GM12878 (cell line): ENCODE measurements around the gene PRDM8. TPM values are rescaled to one million over a fixed set of nuclear protein-coding genes. Genes with fewer than 3 reads are reported as not detected.

Source experiments
- ATAC-seq: fragments of 200-7000 bp; cut with Tn5 transposase; 3 replicates; pipeline ENCODE4 v1.9.1; 2020; ENCODE audit warnings: mild to moderate bottlenecking, moderate library complexity
- BruUV-seq: library from RNA; stranded (reverse); fragments of 400-500 nt; replicated peaks from 2 replicates; lab custom pipeline; 2021; lab: Mats Ljungman, UMichigan
- CTCF ChIA-PET: fragments of 300-600 bp; sonication (Branson Sonifier 250); formaldehyde crosslinking; extraction: SDS; loops from one replicate; lab custom pipeline; 2021; ENCODE audit warnings: inconsistent platforms; lab: Yijun Ruan, JAX
- POLR2A ChIA-PET: fragments of 350-600 bp; formaldehyde crosslinking; extraction: SDS; loops from one replicate; lab custom pipeline; 2021; ENCODE audit warnings: inconsistent platforms; lab: Charles Lee
- RAD21 ChIA-PET: fragments of 300-600 bp; sonication (Branson Sonifier 250); formaldehyde crosslinking; loops from one replicate; lab custom pipeline; 2023; ENCODE audit warnings: antibody characterized with exemption; ENCODE audit not compliant: unreplicated experiment; lab: Charles Lee
- SMC1A ChIA-PET: fragments of 300-600 bp; sonication (Branson Sonifier 250); formaldehyde crosslinking; loops from one replicate; lab custom pipeline; 2023; ENCODE audit not compliant: unreplicated experiment, uncharacterized antibody; lab: Charles Lee
- DNase-seq: peaks from one replicate; pipeline ENCODE4 v3.0.0-alpha.2; 2011; ENCODE audit warnings: low read depth, low spot score
- FAIRE-seq: peaks from 3 replicates; lab custom pipeline; 2011; peaks lifted over from hg19 to GRCh38; lab: Jason Lieb, UNC
- H2AFZ ChIP-seq: 2 replicates; pipeline ENCODE4 v1.6.0; 2011; ENCODE audit warnings: low read depth, low read length, control low read depth; ENCODE audit not compliant: control insufficient read depth
- H3K27ac ChIP-seq: 2 replicates; pipeline ENCODE4 v1.5.1; 2011; ENCODE audit warnings: control low read depth; ENCODE audit not compliant: control insufficient read depth, insufficient read depth
- H3K27me3 ChIP-seq, 2 experiments: replicated peaks in 1 of 2; 2 replicates each; pipeline versions ENCODE4 v1.6.0 to v1.6.1; 2011; ENCODE audit warnings: low read length in 1 of 2; ENCODE audit not compliant: control insufficient read depth in 2 of 2, insufficient read depth in 2 of 2
- H3K36me3 ChIP-seq, 2 experiments: 2 replicates each; pipeline ENCODE4 v1.5.1; 2011; ENCODE audit warnings: low read length in 1 of 2; ENCODE audit not compliant: control insufficient read depth in 2 of 2, insufficient read depth in 2 of 2
- H3K4me1 ChIP-seq: 2 replicates; pipeline ENCODE4 v1.6.1; 2011; ENCODE audit warnings: mild to moderate bottlenecking, low read length, moderate library complexity, mixed read lengths; ENCODE audit not compliant: control insufficient read depth, insufficient read depth
- H3K4me2 ChIP-seq: 2 replicates; pipeline ENCODE4 v1.6.0; 2011; ENCODE audit warnings: control low read depth; ENCODE audit not compliant: control insufficient read depth, insufficient read depth
- H3K4me3 ChIP-seq: fragments of 200-600 bp; sonication (generic); 2 replicates; pipeline ENCODE4 v1.5.1; 2016
- H3K79me2 ChIP-seq: 2 replicates; pipeline ENCODE4 v1.6.0; 2011; ENCODE audit warnings: low read length; ENCODE audit not compliant: control insufficient read depth, insufficient read depth
- H3K9ac ChIP-seq: 2 replicates; pipeline ENCODE4 v1.8.0; 2011; ENCODE audit warnings: low read length, control low read depth, mixed read lengths; ENCODE audit not compliant: control insufficient read depth, insufficient read depth
- H3K9me3 ChIP-seq: replicated peaks from 3 replicates; pipeline ENCODE4 v1.5.1; 2011; ENCODE audit warnings: mild to moderate bottlenecking, low read length; ENCODE audit not compliant: control insufficient read depth, insufficient read depth
- H4K20me1 ChIP-seq: 2 replicates; pipeline ENCODE4 v1.6.0; 2011; ENCODE audit not compliant: control insufficient read depth, insufficient read depth
- ASH2L ChIP-seq: fragments of 300-600, 200-600 bp; sonication (generic); IDR thresholded peaks from 2 replicates; pipeline ENCODE4 v1.6.1; 2017; ENCODE audit warnings: low read depth, mild to moderate bottlenecking, borderline replicate concordance
- BCL11A ChIP-seq: IDR thresholded peaks from 2 replicates; pipeline ENCODE4 v1.6.1; 2011; ENCODE audit warnings: low read depth, low read length
- BMI1 ChIP-seq: fragments of 450-650 bp; IDR thresholded peaks from 2 replicates; pipeline ENCODE4 v1.6.1; 2016; ENCODE audit warnings: mild to moderate bottlenecking, moderate library complexity, borderline replicate concordance
- CEBPZ ChIP-seq: fragments of 150-350 bp; IDR thresholded peaks from 2 replicates; pipeline ENCODE4 v1.6.1; 2016; ENCODE audit warnings: low read depth, low read length
- CHD2 ChIP-seq: IDR thresholded peaks from 2 replicates; pipeline ENCODE4 v1.6.1; 2011; ENCODE audit warnings: low read depth, low read length, improper control_type of control experiment, borderline replicate concordance
- EED ChIP-seq: sonication (generic); IDR thresholded peaks from 2 replicates; pipeline ENCODE4 v1.6.1; 2016; ENCODE audit warnings: antibody characterized with exemption, low read depth
- GABPA ChIP-seq: IDR thresholded peaks from 2 replicates; pipeline ENCODE4 v1.6.1; 2014; ENCODE audit warnings: antibody characterized with exemption, low read depth, mild to moderate bottlenecking, inconsistent platforms
- IRF3 ChIP-seq: fragments of 450-650 bp; IDR thresholded peaks from 2 replicates; pipeline ENCODE4 v1.6.1; 2014; ENCODE audit warnings: mild to moderate bottlenecking
- MTA2 ChIP-seq: fragments of 450-650 bp; IDR thresholded peaks from 2 replicates; pipeline ENCODE4 v1.6.1; 2016; ENCODE audit warnings: low read depth, mild to moderate bottlenecking, moderate library complexity
- MTA3 ChIP-seq: IDR thresholded peaks from 2 replicates; pipeline ENCODE4 v1.6.1; 2012; ENCODE audit warnings: low read length, inconsistent platforms, borderline replicate concordance
- MYB ChIP-seq: fragments of 150-350 bp; IDR thresholded peaks from 2 replicates; pipeline ENCODE4 v1.6.1; 2014; ENCODE audit warnings: mild to moderate bottlenecking, low read depth, low read length, borderline replicate concordance
- MYC ChIP-seq: IDR thresholded peaks from 2 replicates; pipeline ENCODE4 v1.6.1; 2011; ENCODE audit warnings: mild to moderate bottlenecking, low read length, moderate library complexity, inconsistent platforms; ENCODE audit not compliant: insufficient read depth, insufficient replicate concordance, insufficient read length, severe bottlenecking
- PAX8 ChIP-seq: fragments of 450-650 bp; IDR thresholded peaks from 2 replicates; pipeline ENCODE4 v1.6.1; 2017; ENCODE audit warnings: mild to moderate bottlenecking, moderate library complexity
- PBX3 ChIP-seq: IDR thresholded peaks from 2 replicates; pipeline ENCODE4 v1.6.1; 2011; ENCODE audit warnings: mild to moderate bottlenecking, low read depth, low read length, moderate library complexity; ENCODE audit not compliant: insufficient replicate concordance
- PKNOX1 ChIP-seq: fragments of 450-650 bp; IDR thresholded peaks from 2 replicates; pipeline ENCODE4 v1.6.1; 2016; ENCODE audit warnings: mild to moderate bottlenecking
- TCF7 ChIP-seq: IDR thresholded peaks from 2 replicates; pipeline ENCODE4 v1.6.1; 2014; ENCODE audit warnings: antibody characterized with exemption, borderline replicate concordance
- ZSCAN29 ChIP-seq: fragments of 450-650 bp; IDR thresholded peaks from 2 replicates; pipeline ENCODE4 v1.6.1; 2017; ENCODE audit warnings: mild to moderate bottlenecking, moderate library complexity
- WGBS: methylation state at CpG from one replicate; pipeline ENCODE4 v1.1.6; 2016; ENCODE audit warnings: low lambda C conversion rate; ENCODE audit not compliant: insufficient replicate concordance, insufficient coverage; ENCODE audit errors: missing lambda C conversion rate; 5-methylcytosine and 5-hydroxymethylcytosine counted together
- in situ Hi-C: fragments of 300-500 bp; cut with MboI; formaldehyde crosslinking; loops from 9 replicates; pipeline ENCODE4 v1.14.3; 2018; ENCODE audit warnings: mixed read lengths
- intact Hi-C: fragments of 100-400 bp; cut with micrococcal nuclease; formaldehyde crosslinking; loops from one replicate; pipeline ENCODE4 v1.14.2; 2022; ENCODE audit not compliant: unreplicated experiment
- polyA plus RNA-seq, 11 experiments: library from polyadenylated mRNA; depleted of rRNA in 4 of 11; unstranded in 6 of 11; stranded (reverse) in 5 of 11; fragments of >200 nt; fragmentation: Nextera tagmentation in 4 of 11; fragmentation: Illumina TruSeq in 1 of 11; extraction: Ambion mirVana in 4 of 11; extraction: Trizol in 1 of 11; gene quantifications; 1 replicate in 1 of 11; 2 replicates in 10 of 11; pipeline versions ENCODE4 v1.2.1 to v1.2.3, GENCODE V29; 2011 to 2016; ENCODE audit warnings: inconsistent platforms in 2 of 11, missing spikeins in 2 of 11, low read depth in 1 of 11
- total RNA-seq, 4 experiments: library from RNA; depleted of rRNA in 3 of 4; stranded (reverse); fragments of >200 nt in 3 of 4; fragmentation: Illumina TruSeq in 1 of 4; extraction: Trizol in 1 of 4; gene quantifications; 2 replicates each; pipeline versions ENCODE4 v1.2.1 to v1.2.3, GENCODE V29; 2013 to 2021

PRDM8 gene
- total and polyA plus RNA-seq, 10 of the 15 experiments (the other 5 are each of a cell fraction or from before 2014, with no cell fraction given) = 0.09 to 1.6 (median 0.40) TPM

GRCh38 chr4:80208610-80209339, 11.5 kb downstream of the PRDM8 start:
- Histone ChIP-seq H3K4me1 (no peaks in the 10 kb centered on the region), H3K4me2 (no peak overlapping the region), H3K27ac (no peak overlapping the region), H3K36me3 (no peaks in the 10 kb centered on the region), H4K20me1 (no peaks in the 10 kb centered on the region), H3K27me3 (peaks cover 0 to 3% of the 10 kb centered on the region in 2 experiments; a peak in 2 of 4 replicates), H3K79me2 (no peaks in the 10 kb centered on the region), H3K4me3 (no peak overlapping the region), H3K9ac (no peak overlapping the region), H2AFZ (no peak overlapping the region), H3K9me3 (no peaks in the 10 kb centered on the region; the same call in 2 of the 3 replicates)
- ChIA-PET RAD21 (no interaction called here), CTCF (interaction anchor here (1.2 to 1.6 kb wide), 2 partner anchors 11 to 24 kb away, joined by 4 read pairs; no protein-coding TSS in a partner anchor), POLR2A (no interaction called here), SMC1A (no interaction called here)
- DNase-seq = no peak
- intact Hi-C loops (no loop called here), in situ Hi-C loops (no loop called here)
- ATAC-seq = no peak
- no peak for FAIRE-seq
- BruUV-seq = no TSS peak
- WGBS = 29% methylated on average over 4 of the region's 4 CpGs
- TF ChIP-seq BMI1 (no peak), PAX8 (no peak), BCL11A (no peak), PBX3 (no peak), MTA2 (no peak), PKNOX1 (no peak), ZSCAN29 (no peak), MYB (no peak), MYC (no peak), IRF3 (no peak), TCF7 (no peak), CEBPZ (no peak), EED (no peak), GABPA (no peak), ASH2L (no peak), MTA3 (no peak), CHD2 (no peak)
